GM21737 (cell line): ENCODE measurements around the gene LRCH3.
"Not testable (repeated sequence)": the region's sequence is repeated elsewhere in the genome, so short reads cannot be mapped to it uniquely, and the experiment has no call there.

Experiments used
- ATAC-seq: cut with Tn5 transposase; IDR thresholded peaks from one replicate; pipeline ENCODE4 v1.9.1; 2021; ENCODE audit warnings: mild to moderate bottlenecking, moderate library complexity; ENCODE audit not compliant: unreplicated experiment

Gene LRCH3

DNA sequence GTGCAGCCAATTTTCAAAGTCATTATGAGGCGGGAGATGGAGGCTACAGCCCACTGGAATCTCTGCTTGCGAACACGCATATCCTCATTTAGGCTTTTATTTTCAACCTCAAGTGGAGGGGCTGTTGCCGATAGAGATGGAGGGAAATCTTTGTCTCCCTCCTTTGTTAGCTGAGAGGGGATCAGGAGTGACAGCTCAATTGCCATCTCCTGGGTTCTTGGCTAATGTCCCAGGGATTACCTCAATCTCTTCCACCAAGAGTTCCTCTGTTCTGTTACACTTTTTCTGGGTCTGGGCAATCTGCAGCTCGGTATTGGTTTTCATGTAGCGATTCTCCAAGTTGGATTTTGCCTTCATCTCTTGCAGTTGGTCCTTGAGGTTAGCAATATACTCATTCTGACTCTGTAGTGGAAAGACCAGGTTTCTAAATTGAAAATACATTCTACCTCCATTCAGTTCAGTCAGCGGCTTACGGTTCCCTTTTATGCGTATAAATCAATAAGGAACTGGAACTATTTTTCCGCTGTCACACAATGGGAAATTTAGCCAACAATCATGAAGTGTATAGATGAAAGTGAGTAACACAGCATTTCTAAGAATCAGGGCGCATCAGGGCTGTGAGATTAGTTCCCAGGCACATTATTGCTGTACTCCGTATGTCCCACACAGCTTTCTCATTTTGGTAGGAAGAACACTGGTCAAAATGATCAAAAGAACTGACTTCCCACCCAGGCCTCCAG, 122.8 kb downstream of the LRCH3 start:
- ATAC-seq = no peak

DNA sequence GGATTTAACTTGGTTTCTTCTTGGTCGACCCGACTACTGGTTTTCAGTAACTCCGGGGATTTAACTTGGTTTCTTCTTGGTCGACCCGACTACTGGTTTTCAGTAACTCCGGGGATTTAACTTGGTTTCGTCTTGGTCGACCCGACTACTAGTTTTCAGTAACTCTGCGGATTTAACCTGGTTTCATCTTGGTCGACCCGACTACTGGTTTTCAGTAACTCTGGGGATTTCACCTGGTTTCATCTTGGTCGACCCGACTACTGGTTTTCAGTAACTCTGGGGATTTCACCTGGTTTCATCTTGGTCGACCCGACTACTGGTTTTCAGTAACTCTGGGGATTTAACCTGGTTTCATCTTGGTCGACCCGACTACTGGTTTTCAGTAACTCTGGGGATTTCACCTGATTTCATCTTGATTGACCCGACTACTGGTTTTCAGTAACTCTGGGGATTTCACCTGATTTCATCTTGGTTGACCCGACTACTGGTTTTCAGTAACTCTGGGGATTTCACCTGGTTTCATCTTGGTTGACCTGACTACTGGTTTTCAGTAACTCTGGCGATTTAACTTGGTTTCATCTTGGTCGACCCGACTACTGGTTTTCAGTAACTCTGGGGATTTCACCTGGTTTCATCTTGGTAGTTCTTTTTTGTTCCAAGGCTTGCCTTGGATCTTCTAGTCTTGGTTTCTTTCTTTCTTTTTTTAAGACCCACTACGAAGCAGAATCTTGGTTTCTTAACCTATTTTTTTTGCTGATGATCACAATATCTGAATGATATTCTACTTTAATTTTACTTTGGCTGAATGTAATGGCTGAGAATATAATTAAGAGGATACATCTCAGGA, 130.6 kb downstream of the LRCH3 start:
- ATAC-seq = not testable (repeated sequence)

DNA sequence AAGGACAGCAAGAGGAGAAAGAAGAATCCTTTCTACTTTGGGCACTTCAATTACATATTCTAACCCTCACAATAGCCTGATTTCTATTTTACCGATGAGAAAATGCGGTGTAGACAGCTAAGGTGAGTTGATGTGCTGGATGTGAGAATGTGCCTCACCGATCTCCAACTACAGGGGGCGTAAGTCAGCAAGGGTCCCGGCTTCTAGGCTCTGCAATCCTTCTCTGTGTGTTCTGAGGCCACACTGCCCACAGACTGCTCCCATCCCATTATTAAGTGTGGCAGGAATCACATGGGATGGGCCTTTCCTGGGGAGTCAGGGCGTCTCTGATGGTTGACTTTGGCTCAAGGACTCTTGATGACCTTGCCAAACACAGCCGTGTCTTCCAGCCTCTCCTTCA, 135.4 kb downstream of the LRCH3 start:
- ATAC-seq = no peak

DNA sequence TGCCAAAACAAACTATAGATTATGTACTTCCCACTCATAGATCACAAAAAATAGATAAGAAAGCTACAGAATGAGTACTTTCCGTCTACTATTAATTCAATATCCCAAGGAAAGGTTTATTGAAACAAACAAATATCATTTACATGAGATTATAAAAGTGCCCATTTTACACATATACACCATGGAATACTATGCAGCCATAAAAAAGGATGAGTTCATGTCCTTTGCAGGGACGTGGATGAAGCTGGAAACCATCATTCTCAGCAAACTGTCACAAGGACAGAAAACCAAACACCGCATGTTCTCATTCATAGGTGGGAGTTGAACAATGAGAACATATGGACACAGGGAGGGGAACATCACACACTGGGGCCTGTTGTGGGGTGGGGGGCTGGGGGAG, 136.5 kb downstream of the LRCH3 start:
- not testable (repeated sequence) for ATAC-seq

DNA sequence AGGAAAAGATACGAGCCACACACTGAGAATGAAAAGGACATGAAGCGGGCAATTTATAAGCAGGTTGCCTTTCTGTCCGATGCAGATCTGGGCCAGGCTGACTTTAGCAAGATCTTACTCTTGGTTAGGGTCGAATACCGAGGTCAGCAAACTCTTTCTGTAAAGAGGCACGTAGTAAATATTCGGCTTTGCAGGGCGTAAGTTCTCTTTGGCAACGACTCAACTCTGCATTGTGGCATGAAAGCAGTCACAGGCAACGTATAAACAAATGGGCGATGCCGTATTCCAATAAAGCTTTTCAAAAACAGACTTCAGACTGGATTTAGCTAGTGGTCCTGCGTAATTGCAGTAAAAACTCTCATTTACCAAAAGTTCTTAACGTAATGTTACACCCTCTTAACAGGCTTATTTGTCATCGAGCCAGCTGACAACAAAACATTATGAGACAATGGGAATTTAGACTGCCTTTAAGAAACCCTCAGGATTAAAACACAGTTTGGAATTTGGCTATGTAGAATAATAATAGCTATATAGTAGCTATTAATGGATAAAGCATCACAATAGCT, 145.8 kb downstream of the LRCH3 start:
- ATAC-seq = no peak
